Measurements from ENCODE around the gene CAMTA1. TPM values are rescaled to one million over a fixed set of nuclear protein-coding genes. Genes with fewer than 3 reads are reported as not detected.
"Not testable (repeated sequence)": the region's sequence is repeated elsewhere in the genome, so short reads cannot be mapped to it uniquely, and the experiment has no call there.

CAMTA1 gene
- total and polyA plus RNA-seq, 4 donors, result 18.0 to 93.5 (median 35.8) TPM

- no peaks in the 10 kb centered on the region for H3K36me3 ChIP-seq (ENCODE audit: control insufficient read depth in 4 of 4, insufficient read depth in 3 of 4, low read depth in 1 of 4, low read length in 3 of 4)
- no peak for TF ChIP-seq JUND (IDR thresholded peaks at IDR 0.05)
- no peak overlapping the region for H3K9ac ChIP-seq (ENCODE audit: low read depth in 1 of 2, low read length in 2 of 2)
- H3K27me3 ChIP-seq (ENCODE audit: control insufficient read depth in 4 of 4, insufficient read depth in 4 of 4, low read length in 3 of 4), result no peaks in the 10 kb centered on the region
- H3K4me3 ChIP-seq (ENCODE audit: low read depth in 1 of 3, low read length in 3 of 3), result no peak overlapping the region
- no peaks in the 10 kb centered on the region for H3K4me1 ChIP-seq (ENCODE audit: control insufficient read depth in 4 of 4, insufficient read depth in 4 of 4, low read length in 3 of 4)
- no peaks in the 10 kb centered on the region for H3K9me3 ChIP-seq (ENCODE audit: control insufficient read depth in 4 of 4, low read length in 3 of 4)
- no peak for DNase-seq (ENCODE audit: low spot score)
- no peak overlapping the region for H3K27ac ChIP-seq (ENCODE audit: low read depth in 1 of 2, low read length in 2 of 2)
- WGBS, result 91% methylated on average over 9 of the region's 9 CpGs
Measured at GRCh38 chr1:7687411-7687810, 902.2 kb downstream of the CAMTA1 start.

- Histone ChIP-seq H3K9ac (ENCODE audit: low read depth in 1 of 2, low read length in 2 of 2) (no peak overlapping the region), H3K4me1 (ENCODE audit: control insufficient read depth in 4 of 4, insufficient read depth in 4 of 4, low read length in 3 of 4) (no peaks in the 10 kb centered on the region), H3K27ac (ENCODE audit: low read depth in 1 of 2, low read length in 2 of 2) (no peak overlapping the region), H3K4me3 (ENCODE audit: low read depth in 1 of 3, low read length in 3 of 3) (no peak overlapping the region), H3K27me3 (ENCODE audit: control insufficient read depth in 4 of 4, insufficient read depth in 4 of 4, low read length in 3 of 4) (no peaks in the 10 kb centered on the region), H3K36me3 (ENCODE audit: control insufficient read depth in 4 of 4, insufficient read depth in 3 of 4, low read depth in 1 of 4, low read length in 3 of 4) (no peaks in the 10 kb centered on the region), H3K9me3 (ENCODE audit: control insufficient read depth in 4 of 4, low read length in 3 of 4) (peaks cover 0 to 4% (median 0%) of the 10 kb centered on the region in 4 donors)
- no peak for DNase-seq (ENCODE audit: low spot score)
- TF ChIP-seq HNF4A (conservative IDR thresholded peaks at IDR 0.05) (peak; percentile 69 to 73), HNF4G (IDR thresholded peaks at IDR 0.05) (peak; percentile 32), FOXA1 (IDR thresholded peaks at IDR 0.05) (no peak), GABPA (IDR thresholded peaks at IDR 0.05 in 1 of 2, conservative IDR thresholded peaks at IDR 0.05 in 1 of 2) (no peak)
- 33% methylated on average over 1 of the region's 1 CpG for WGBS
Measured at GRCh38 chr1:7688659-7689058, 903.4 kb downstream of the CAMTA1 start.

- H3K9me3 ChIP-seq (ENCODE audit: control insufficient read depth in 4 of 4, low read length in 3 of 4); H3K27me3 ChIP-seq (ENCODE audit: control insufficient read depth in 4 of 4, insufficient read depth in 4 of 4, low read length in 3 of 4); DNase-seq (ENCODE audit: low spot score); H3K4me3 ChIP-seq (ENCODE audit: low read depth in 1 of 3, low read length in 3 of 3); H3K4me1 ChIP-seq (ENCODE audit: control insufficient read depth in 4 of 4, insufficient read depth in 4 of 4, low read length in 3 of 4); H3K9ac ChIP-seq (ENCODE audit: low read depth in 1 of 2, low read length in 2 of 2); H3K27ac ChIP-seq (ENCODE audit: low read depth in 1 of 2, low read length in 2 of 2); H3K36me3 ChIP-seq (ENCODE audit: control insufficient read depth in 4 of 4, insufficient read depth in 3 of 4, low read depth in 1 of 4, low read length in 3 of 4): not testable (repeated sequence)
- WGBS, result 68% methylated on average over 4 of the region's 4 CpGs
Measured at GRCh38 chr1:7689307-7689706, 904.1 kb downstream of the CAMTA1 start.

- TF ChIP-seq RXRA (IDR thresholded peaks at IDR 0.05) (no peak), NR2F2 (IDR thresholded peaks at IDR 0.05) (no peak), GABPA (IDR thresholded peaks at IDR 0.05 in 1 of 2, conservative IDR thresholded peaks at IDR 0.05 in 1 of 2) (no peak), HNF4A (conservative IDR thresholded peaks at IDR 0.05) (no peak), CTCF (IDR thresholded peaks at IDR 0.05; ENCODE audit: low read depth, low read length, missing input control) (no peak), ZBTB33 (IDR thresholded peaks at IDR 0.05) (no peak), HNF4G (IDR thresholded peaks at IDR 0.05) (no peak), JUND (IDR thresholded peaks at IDR 0.05) (no peak), YY1 (IDR thresholded peaks at IDR 0.05) (no peak), TAF1 (conservative IDR thresholded peaks at IDR 0.05) (no peak), ATF3 (IDR thresholded peaks at IDR 0.05) (no peak), FOXA1 (IDR thresholded peaks at IDR 0.05) (no peak), MAX (IDR thresholded peaks at IDR 0.05) (no peak), SP1 (IDR thresholded peaks at IDR 0.05) (no peak), EGR1 (IDR thresholded peaks at IDR 0.05; ENCODE audit: low read depth in 2 of 2) (no peak), FOXA2 (IDR thresholded peaks at IDR 0.05) (no peak), RAD21 (IDR thresholded peaks at IDR 0.05) (no peak), REST (IDR thresholded peaks at IDR 0.05) (no peak)
- H3K9ac ChIP-seq (ENCODE audit: low read depth in 1 of 2, low read length in 2 of 2), result no peak overlapping the region
- H3K4me3 ChIP-seq (ENCODE audit: low read depth in 1 of 3, low read length in 3 of 3), result no peak overlapping the region
- H3K27ac ChIP-seq (ENCODE audit: low read depth in 1 of 2, low read length in 2 of 2), result no peak overlapping the region
- H3K36me3 ChIP-seq (ENCODE audit: control insufficient read depth in 4 of 4, insufficient read depth in 3 of 4, low read depth in 1 of 4, low read length in 3 of 4), result no peaks in the 10 kb centered on the region
- no peaks in the 10 kb centered on the region for H3K27me3 ChIP-seq (ENCODE audit: control insufficient read depth in 4 of 4, insufficient read depth in 4 of 4, low read length in 3 of 4)
- H3K4me1 ChIP-seq (ENCODE audit: control insufficient read depth in 4 of 4, insufficient read depth in 4 of 4, low read length in 3 of 4), result no peaks in the 10 kb centered on the region
- peaks cover 0 to 5% (median 0%) of the 10 kb centered on the region in 4 donors for H3K9me3 ChIP-seq (ENCODE audit: control insufficient read depth in 4 of 4, low read length in 3 of 4)
- no peak for DNase-seq (ENCODE audit: low spot score)
- 82% methylated on average over 10 of the region's 10 CpGs for WGBS
Measured at GRCh38 chr1:7690076-7690475, 904.8 kb downstream of the CAMTA1 start.

Measured in liver (tissue), 9 donors.